Right ventricle myocardium superior (tissue), 1 donor: ENCODE results near the gene MPZL3. TPM values are rescaled to one million over a fixed set of nuclear protein-coding genes. Genes with fewer than 3 reads are reported as not detected.

ENCODE experiments used
- total RNA-seq: library from RNA; stranded (reverse); fragmentation: NEBNext Ultra II Directional; extraction: Animal tissue kit (Norgen Biotek cat#: 25700); gene quantifications from one replicate; pipeline ENCODE4 v1.2.1, GENCODE V29; 2021
- donor health status: DM: no; HTN: yes; CAD: no; lungs with severe emphysema.

MPZL3 gene
- total RNA-seq, 1 donor from 2014 or later: 1.8 TPM

Other genes with a start within 250 kb of the MPZL3 start
- not detected for gene TMPRSS4, start 175.3 kb downstream of the MPZL3 start, total RNA-seq
- not detected for gene SMIM35, start 165.4 kb downstream of the MPZL3 start, total RNA-seq
- gene SCN4B, start 99.5 kb downstream of the MPZL3 start, total RNA-seq: 12.0 TPM
- 17.6 TPM for gene SCN2B, start 75.7 kb downstream of the MPZL3 start, total RNA-seq
- 2.7 TPM for gene JAML, start 27.4 kb downstream of the MPZL3 start, total RNA-seq
- 9.8 TPM for gene MPZL2, start 11.9 kb upstream of the MPZL3 start, total RNA-seq
- gene CD3E, start 52.4 kb upstream of the MPZL3 start, total RNA-seq: 0.38 TPM
- gene CD3D, start 90.3 kb upstream of the MPZL3 start, total RNA-seq: 0.62 TPM
- gene CD3G, start 92.0 kb upstream of the MPZL3 start, total RNA-seq: not detected
- 33.2 TPM for gene UBE4A, start 107.2 kb upstream of the MPZL3 start, total RNA-seq
- gene ATP5MG, start 149.2 kb upstream of the MPZL3 start, total RNA-seq: 748 TPM
- gene KMT2A, start 184.1 kb upstream of the MPZL3 start, total RNA-seq: 23.6 TPM